IMR-90 (cell line): ENCODE data around the gene PLOD1. TPM values are rescaled to one million over a fixed set of nuclear protein-coding genes. Genes with fewer than 3 reads are reported as not detected.

ENCODE experiments used
- ATAC-seq: fragments of 200-7000 bp; cut with Tn5 transposase; 2 replicates; pipeline ENCODE4 v1.9.1; 2020; ENCODE audit warnings: low read depth, mild to moderate bottlenecking, moderate library complexity
- BruUV-seq: library from RNA; stranded (reverse); fragments of 400-500 nt; replicated peaks from 2 replicates; lab custom pipeline; 2021; lab: Mats Ljungman, UMichigan
- CTCF ChIA-PET: fragments of 300-600 bp; formaldehyde crosslinking; extraction: SDS; loops from one replicate; lab custom pipeline; 2021; ENCODE audit warnings: antibody characterized with exemption; lab: Yijun Ruan, JAX
- POLR2A ChIA-PET: fragments of 300-600 bp; sonication (Branson Sonifier 250); formaldehyde crosslinking; loops from one replicate; lab custom pipeline; 2022; ENCODE audit warnings: antibody characterized with exemption; ENCODE audit not compliant: unreplicated experiment; lab: Charles Lee
- DNase-seq: peaks from one replicate; pipeline ENCODE4 v3.0.0; 2013
- H2AFZ ChIP-seq: replicated peaks from 2 replicates; pipeline ENCODE3; 2013; ENCODE audit warnings: low read length, mild to moderate bottlenecking; ENCODE audit not compliant: poor library complexity
- H2AK5ac ChIP-seq: 2 replicates; pipeline ENCODE4 v1.6.1; 2013; ENCODE audit warnings: low read depth, low read length, inconsistent platforms
- H2AK9ac ChIP-seq: replicated peaks from 2 replicates; pipeline ENCODE3; 2013; ENCODE audit warnings: mild to moderate bottlenecking, low read depth, low read length, moderate library complexity; ENCODE audit not compliant: poor library complexity
- H2BK120ac ChIP-seq: 2 replicates; pipeline ENCODE4 v1.6.1; 2013; ENCODE audit warnings: low read depth, low read length, inconsistent platforms
- H2BK15ac ChIP-seq: 3 replicates; pipeline ENCODE4 v1.6.1; 2013; ENCODE audit warnings: low read depth, low read length, inconsistent platforms
- H2BK20ac ChIP-seq: 2 replicates; pipeline ENCODE4 v1.6.1; 2013; ENCODE audit warnings: low read depth, mild to moderate bottlenecking, inconsistent platforms, low read length, moderate library complexity
- H2BK5ac ChIP-seq: 2 replicates; pipeline ENCODE4 v1.6.1; 2013; ENCODE audit warnings: mild to moderate bottlenecking, low read depth, low read length, inconsistent platforms; ENCODE audit not compliant: poor library complexity, severe bottlenecking
- H3K14ac ChIP-seq: replicated peaks from 2 replicates; pipeline ENCODE4 v1.6.1; 2013; ENCODE audit warnings: low read depth, low read length, inconsistent platforms
- H3K18ac ChIP-seq: 2 replicates; pipeline ENCODE4 v1.6.1; 2013; ENCODE audit warnings: low read depth, low read length, control low read depth
- H3K23ac ChIP-seq: 2 replicates; pipeline ENCODE4 v1.6.1; 2013; ENCODE audit warnings: low read depth, low read length, inconsistent platforms
- H3K27ac ChIP-seq: 2 replicates; pipeline ENCODE4 v1.5.1; 2013; ENCODE audit warnings: mild to moderate bottlenecking, control low read depth, low read length; ENCODE audit not compliant: insufficient read depth
- H3K27me3 ChIP-seq: 2 replicates; pipeline ENCODE4 v1.6.1; 2013; ENCODE audit warnings: low read length; ENCODE audit not compliant: control insufficient read depth, insufficient read depth
- H3K36me3 ChIP-seq: 2 replicates; pipeline ENCODE4 v1.6.1; 2013; ENCODE audit warnings: low read length, mixed read lengths; ENCODE audit not compliant: control insufficient read depth, insufficient read depth
- H3K4ac ChIP-seq: 2 replicates; pipeline ENCODE4 v1.6.1; 2013; ENCODE audit warnings: low read depth, low read length, inconsistent platforms
- H3K4me1 ChIP-seq: 2 replicates; pipeline ENCODE4 v1.6.1; 2013; ENCODE audit warnings: low read length, mixed read lengths; ENCODE audit not compliant: control insufficient read depth, insufficient read depth
- H3K4me2 ChIP-seq: 2 replicates; pipeline ENCODE4 v1.6.1; 2013; ENCODE audit warnings: low read depth, mild to moderate bottlenecking, control low read depth, low read length, moderate library complexity
- H3K4me3 ChIP-seq: 2 replicates; pipeline ENCODE4 v1.5.1; 2013; ENCODE audit warnings: low read depth, mild to moderate bottlenecking, control low read depth, low read length, moderate library complexity; ENCODE audit not compliant: insufficient read depth
- H3K56ac ChIP-seq: 2 replicates; pipeline ENCODE4 v1.6.1; 2013; ENCODE audit warnings: low read length, inconsistent platforms; ENCODE audit not compliant: insufficient read depth; ENCODE audit errors: extremely low read depth
- H3K79me1 ChIP-seq, 2 experiments: 2 replicates each; pipeline ENCODE4 v1.6.1; 2013; ENCODE audit warnings: low read length in 2 of 2, inconsistent platforms in 1 of 2, low read depth in 1 of 2
- H3K9ac ChIP-seq: 2 replicates; pipeline ENCODE4 v1.6.1; 2013; ENCODE audit warnings: low read depth, low read length, control low read depth
- H3K9me1 ChIP-seq: 2 replicates; pipeline ENCODE4 v1.6.1; 2013; ENCODE audit warnings: low read length, inconsistent platforms; ENCODE audit not compliant: insufficient read depth
- H3K9me3 ChIP-seq: 2 replicates; pipeline ENCODE4 v1.6.1; 2013; ENCODE audit warnings: low read length; ENCODE audit not compliant: control insufficient read depth, insufficient read depth
- H4K20me1 ChIP-seq: 2 replicates; pipeline ENCODE4 v1.6.1; 2013; ENCODE audit warnings: low read length, inconsistent platforms; ENCODE audit not compliant: insufficient read depth
- H4K5ac ChIP-seq: 2 replicates; pipeline ENCODE4 v1.6.1; 2013; ENCODE audit warnings: mild to moderate bottlenecking, low read depth, low read length, control low read depth
- H4K8ac ChIP-seq, 2 experiments: 2 replicates each; pipeline ENCODE4 v1.6.1; 2013; ENCODE audit warnings: low read depth in 2 of 2, low read length in 2 of 2, control low read depth in 1 of 2, inconsistent platforms in 1 of 2
- H4K91ac ChIP-seq: 2 replicates; pipeline ENCODE4 v1.6.1; 2013; ENCODE audit warnings: low read depth, low read length, inconsistent platforms; ENCODE audit not compliant: insufficient read depth
- BHLHE40 ChIP-seq: fragments of 150-350 bp; IDR thresholded peaks from 2 replicates; pipeline ENCODE4 v1.6.1; 2016; ENCODE audit warnings: mild to moderate bottlenecking, low read depth, low read length
- RAD21 ChIP-seq: IDR thresholded peaks from 2 replicates; pipeline ENCODE4 v1.6.1; 2012; ENCODE audit warnings: low read length, improper control_type of control experiment
- WGBS, 2 experiments: methylation state at CpG; one replicate each; pipeline versions ENCODE4 v1.1.5 to v1.1.7; 2013; ENCODE audit warnings: missing lambda C conversion rate in 2 of 2; ENCODE audit not compliant: insufficient read length in 1 of 2; ENCODE audit errors: extremely low coverage in 2 of 2; 5-methylcytosine and 5-hydroxymethylcytosine counted together
- dilution Hi-C: fragments of 300-500 bp; cut with HindIII; formaldehyde crosslinking; loops from one replicate; pipeline ENCODE4 v1.14.3; 2018; ENCODE audit warnings: low sequenced_read_pairs; ENCODE audit not compliant: unreplicated experiment
- in situ Hi-C: fragments of 300-500 bp; cut with MboI; formaldehyde crosslinking; loops from 3 replicates; pipeline ENCODE4 v1.14.3; 2019; ENCODE audit warnings: low sequenced_read_pairs, inconsistent platforms, mixed read lengths
- intact Hi-C: fragments of 100-400 bp; cut with micrococcal nuclease; formaldehyde crosslinking; loops from 2 replicates; pipeline ENCODE4 v1.10.0; 2022
- polyA plus RNA-seq, 3 experiments: library from polyadenylated mRNA; depleted of rRNA; stranded (reverse); fragments of >200 nt; gene quantifications; 2 replicates each; pipeline ENCODE4 v1.2.3, GENCODE V29; 2012; ENCODE audit warnings: low replicate concordance in 1 of 3
- total RNA-seq: library from RNA; depleted of rRNA; stranded (reverse); fragments of >200 nt; gene quantifications from 2 replicates; pipeline ENCODE4 v1.2.3, GENCODE V29; 2012

The PLOD1 gene
- total and polyA plus RNA-seq, 2 of the 4 experiments (the other 2 are of a cell fraction), result 283 to 609 TPM

GRCh38 chr1:11904978-11905377 is 29.5 kb upstream of the PLOD1 start:
- Histone ChIP-seq H2BK120ac (no peak overlapping the region), H2AFZ (no peak overlapping the region), H4K91ac (no peak overlapping the region), H3K23ac (no peak overlapping the region), H3K79me1 (no peaks in the 10 kb centered on the region), H2BK20ac (no peak overlapping the region), H2AK5ac (no peak overlapping the region), H3K27ac (no peak overlapping the region), H3K4me2 (no peak overlapping the region), H3K9me3 (no peaks in the 10 kb centered on the region), H3K27me3 (peaks cover 6% of the 10 kb centered on the region; the same call in 1 of the 2 replicates), H3K9ac (no peak overlapping the region), H2BK5ac (no peak overlapping the region), H3K14ac (no peak overlapping the region), H3K4me3 (no peak overlapping the region), H4K20me1 (peaks cover 9% of the 10 kb centered on the region; the same call in 1 of the 2 replicates), H3K18ac (no peak overlapping the region), H2AK9ac (no peak overlapping the region), H3K36me3 (no peaks in the 10 kb centered on the region), H3K9me1 (no peaks in the 10 kb centered on the region), H2BK15ac (no peak overlapping the region), H4K5ac (no peak overlapping the region), H3K4ac (no peak overlapping the region), H3K56ac (no peak overlapping the region), H4K8ac (no peak overlapping the region), H3K4me1 (no peaks in the 10 kb centered on the region)
- TF ChIP-seq BHLHE40, result no peak
- TF ChIP-seq RAD21, result no peak
- WGBS, 2 experiments, result 100% methylated on average over 2 of the region's 5 CpGs; no CpG with 5 or more reads in 1 of the 2 experiments
- no peak for ATAC-seq
- no peak for DNase-seq
- in situ Hi-C loops, result no loop called here
- ChIA-PET POLR2A (no interaction called here), CTCF (no interaction called here)
- intact Hi-C loops, result loop anchor here (10.0 kb wide), 1 partner anchor 250 kb away; the partner anchor contains the start of genes FBXO2 and FBXO44
- BruUV-seq, result no TSS peak
- dilution Hi-C loops, result no loop called here
